NCI-H1105 treated with DMSO at 0.1 percent for 48 hours (cell line): ENCODE measurements around the gene BRD9.
"Not testable (repeated sequence)": the region's sequence is repeated elsewhere in the genome, so short reads cannot be mapped to it uniquely, and the experiment has no call there.

Experiments used
- DNase-seq: peaks from one replicate; lab custom pipeline; 2025; lab: John Stamatoyannopoulos, UW

BRD9 gene

GRCh38 chr5:922436-923280 lies 30.1 kb upstream of the BRD9 start:
- no peak for DNase-seq

GRCh38 chr5:921456-922435 lies 29.1 kb upstream of the BRD9 start:
- DNase-seq: no peak

- no peak for DNase-seq
These were observed 27.7 kb upstream of the BRD9 start for GRCh38 chr5:920321-920720.

GRCh38 chr5:919356-920000 lies 26.9 kb upstream of the BRD9 start:
- DNase-seq: no peak

GRCh38 chr5:918717-919116 lies 26.1 kb upstream of the BRD9 start:
- not testable (repeated sequence) for DNase-seq

GRCh38 chr5:916441-917293 lies 24.1 kb upstream of the BRD9 start:
- DNase-seq: no peak

- DNase-seq: no peak
These were observed 23.3 kb upstream of the BRD9 start for GRCh38 chr5:915946-916345.

- DNase-seq: not testable (repeated sequence)
These were observed 22.7 kb upstream of the BRD9 start for GRCh38 chr5:915346-915745.

- DNase-seq: no peak
These were observed 22.0 kb upstream of the BRD9 start for GRCh38 chr5:914612-915011.

GRCh38 chr5:914174-914573 lies 21.6 kb upstream of the BRD9 start:
- DNase-seq: no peak

GRCh38 chr5:912280-913091 lies 19.9 kb upstream of the BRD9 start:
- no peak for DNase-seq

GRCh38 chr5:911601-912000 lies 19.0 kb upstream of the BRD9 start:
- no peak for DNase-seq

GRCh38 chr5:910769-911160 lies 18.2 kb upstream of the BRD9 start:
- DNase-seq: no peak

GRCh38 chr5:909994-910768 lies 17.6 kb upstream of the BRD9 start:
- DNase-seq: no peak

GRCh38 chr5:909086-909485 lies 16.5 kb upstream of the BRD9 start:
- no peak for DNase-seq

- no peak for DNase-seq
These were observed 15.6 kb upstream of the BRD9 start for GRCh38 chr5:908172-908571.

- DNase-seq: no peak
These were observed 14.8 kb upstream of the BRD9 start for GRCh38 chr5:907366-907910.

GRCh38 chr5:905139-905642 lies 12.6 kb upstream of the BRD9 start:
- DNase-seq: no peak

GRCh38 chr5:903756-904096 lies 11.1 kb upstream of the BRD9 start:
- DNase-seq: no peak
